GM18502 (cell line): Measurements from ENCODE around the gene SLC24A4.
"Not testable (repeated sequence)": the region's sequence is repeated elsewhere in the genome, so short reads cannot be mapped to it uniquely, and the experiment has no call there.

Source experiments
- ATAC-seq: cut with Tn5 transposase; IDR thresholded peaks from one replicate; pipeline ENCODE4 v1.9.1; 2021; ENCODE audit warnings: mild to moderate bottlenecking; ENCODE audit not compliant: unreplicated experiment, poor library complexity

SLC24A4 gene

GRCh38 chr14:92398888-92399636 is 76.1 kb downstream of the SLC24A4 start:
- ATAC-seq: no peak

DNA sequence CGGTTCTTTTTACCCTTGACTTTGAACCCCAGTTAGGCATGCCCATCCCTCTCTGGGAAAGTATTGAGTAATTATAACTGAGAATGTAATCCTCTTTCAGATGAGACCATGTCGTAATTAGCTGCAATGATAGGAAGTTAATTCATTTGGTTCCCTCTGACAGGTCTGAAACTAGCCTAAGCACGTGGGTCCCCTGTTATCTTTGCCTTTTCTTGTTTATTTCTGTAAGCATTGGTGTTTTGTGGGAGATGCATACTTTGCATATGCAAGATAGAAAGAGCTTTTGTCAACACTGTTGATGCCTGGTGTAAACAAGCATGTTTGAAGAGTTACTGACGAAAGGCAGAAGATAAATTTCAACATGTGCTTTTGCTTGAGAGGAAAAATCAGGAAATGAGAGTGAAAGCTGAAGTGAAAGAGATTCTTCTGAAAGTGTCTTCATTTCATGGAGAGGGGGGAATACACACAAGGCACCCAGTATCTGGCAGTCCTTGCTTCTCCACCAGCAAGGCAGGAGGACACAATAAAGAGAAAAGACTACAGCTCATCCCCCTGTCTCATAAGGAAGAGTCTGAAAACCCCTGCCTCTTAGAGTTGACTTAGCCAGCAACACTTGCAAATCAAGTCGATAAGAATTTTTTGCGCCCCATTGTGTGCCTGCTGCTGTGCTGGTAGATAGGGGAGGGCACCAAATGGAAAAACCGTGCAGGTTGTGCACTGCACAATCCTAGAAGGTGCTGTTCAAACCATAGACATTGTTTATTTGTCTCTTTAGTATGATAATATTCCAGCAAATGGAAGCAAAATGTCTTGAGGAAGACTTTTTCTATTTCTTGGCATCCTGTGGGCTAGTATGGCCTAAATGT is 77.8 kb downstream of the SLC24A4 start:
- ATAC-seq: peak; percentile 78

DNA sequence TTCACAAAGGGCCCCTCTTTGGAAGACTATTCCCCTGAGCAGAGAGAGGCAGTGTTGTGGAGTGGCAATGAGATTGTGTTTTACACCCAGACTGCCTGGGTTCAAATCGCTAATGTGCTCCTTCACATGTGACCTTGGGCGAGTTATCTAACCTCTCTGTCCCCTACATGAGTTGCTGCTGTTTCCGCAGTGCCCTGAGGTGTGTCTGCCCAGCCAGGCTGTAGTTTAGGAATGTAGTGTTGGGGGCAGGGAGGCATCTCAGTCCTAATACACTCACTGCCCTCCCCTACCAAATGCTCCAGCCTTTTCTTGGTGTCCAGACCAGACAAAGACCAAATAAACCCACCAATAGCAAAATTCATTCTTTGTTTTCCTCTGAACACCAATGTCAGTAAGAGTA is 78.6 kb downstream of the SLC24A4 start:
- ATAC-seq: no peak

DNA sequence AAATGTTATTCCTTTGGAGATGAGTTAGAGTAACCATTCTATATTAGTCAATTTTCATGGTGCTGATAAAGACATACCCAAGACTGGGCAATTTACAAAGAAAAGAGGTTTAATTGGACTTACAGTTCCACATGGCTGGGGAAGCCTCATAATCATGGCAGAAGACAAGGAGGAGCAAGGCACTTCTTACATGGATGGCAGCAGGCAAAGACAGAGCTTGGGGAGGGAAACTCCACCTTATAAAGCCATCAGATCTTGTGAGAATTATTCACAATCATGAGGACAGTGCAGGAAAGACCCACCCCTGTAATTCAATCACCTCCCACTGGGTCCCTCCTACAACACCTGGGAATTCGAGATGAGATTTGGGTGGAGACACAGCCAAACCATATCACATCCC is 79.5 kb downstream of the SLC24A4 start:
- ATAC-seq: not testable (repeated sequence)

GRCh38 chr14:92404018-92404417 is 81.1 kb downstream of the SLC24A4 start:
- ATAC-seq: no peak

DNA sequence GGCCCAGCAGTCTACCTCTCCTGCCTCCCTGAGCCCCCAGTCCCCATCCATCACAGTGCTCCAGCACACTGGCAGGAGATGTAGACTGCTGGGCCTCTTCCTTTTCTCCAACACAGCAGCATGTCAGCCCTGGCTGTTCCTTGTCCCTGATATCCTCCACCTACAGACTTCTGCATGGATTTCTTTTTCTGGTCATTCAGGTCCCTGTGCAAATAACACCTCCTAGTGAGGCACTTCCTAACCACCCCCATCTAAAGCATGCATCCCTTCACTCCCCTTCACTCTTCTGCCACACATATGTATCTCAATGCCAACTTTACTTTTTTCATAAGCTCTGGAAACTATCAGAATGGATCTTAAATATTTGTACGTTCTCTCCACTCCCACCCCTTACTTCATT is 81.5 kb downstream of the SLC24A4 start:
- no peak for ATAC-seq

- no peak for ATAC-seq
These were observed 82.0 kb downstream of the SLC24A4 start for GRCh38 chr14:92404938-92405337.

GRCh38 chr14:92407410-92407809 is 84.4 kb downstream of the SLC24A4 start:
- ATAC-seq: no peak

GRCh38 chr14:92409043-92409442 is 86.1 kb downstream of the SLC24A4 start:
- no peak for ATAC-seq

DNA sequence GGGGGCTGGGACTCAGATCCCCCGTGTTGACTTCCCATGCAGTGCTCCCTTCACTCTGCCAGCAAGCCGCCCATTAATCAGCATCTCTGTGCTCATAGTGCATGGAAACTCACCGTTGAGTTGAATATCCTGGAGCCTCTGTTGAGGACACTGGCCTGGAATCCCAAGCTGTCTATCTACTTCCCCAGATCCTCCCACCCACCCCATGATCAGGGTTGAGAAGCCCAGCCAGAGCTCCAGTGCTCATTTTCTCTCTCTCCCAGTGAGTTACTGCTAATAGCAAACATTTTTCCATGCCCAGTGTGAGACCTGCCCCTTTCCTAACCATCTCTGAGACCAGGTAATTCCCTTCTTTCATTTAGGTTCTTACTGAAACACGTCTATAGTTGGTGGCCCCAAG is 88.2 kb downstream of the SLC24A4 start:
- ATAC-seq: no peak

- no peak for ATAC-seq
These were observed 89.0 kb downstream of the SLC24A4 start for GRCh38 chr14:92411941-92412340.

- no peak for ATAC-seq
These were observed 89.9 kb downstream of the SLC24A4 start for GRCh38 chr14:92412912-92413311.

- no peak for ATAC-seq
These were observed 90.4 kb downstream of the SLC24A4 start for GRCh38 chr14:92413379-92413778.

- no peak for ATAC-seq
These were observed 91.9 kb downstream of the SLC24A4 start for GRCh38 chr14:92414690-92415445.

DNA sequence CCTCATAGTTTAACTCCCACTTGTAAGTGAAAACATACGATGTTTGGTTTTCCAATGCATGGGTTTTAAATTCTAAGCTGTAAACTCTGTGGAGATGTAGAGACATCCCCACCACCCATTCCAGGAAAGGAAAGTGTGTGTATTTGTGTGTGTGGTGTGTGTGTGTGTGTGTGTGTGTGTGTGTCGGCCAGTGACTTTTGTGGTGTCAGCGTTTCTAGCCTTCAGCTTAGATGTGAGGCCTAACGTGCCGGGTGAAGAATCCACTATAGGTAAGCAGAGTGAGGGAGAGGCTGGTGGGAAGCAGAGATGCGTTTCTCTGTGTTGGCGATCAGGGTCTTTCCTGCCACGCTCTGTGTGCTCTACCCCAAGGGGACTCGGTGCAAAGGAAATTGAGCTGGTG is 93.0 kb downstream of the SLC24A4 start:
- ATAC-seq: no peak

- ATAC-seq: no peak
These were observed 93.6 kb downstream of the SLC24A4 start for GRCh38 chr14:92416544-92416943.

GRCh38 chr14:92417759-92418158 is 94.8 kb downstream of the SLC24A4 start:
- no peak for ATAC-seq

- ATAC-seq: no peak
These were observed 98.8 kb downstream of the SLC24A4 start for GRCh38 chr14:92421751-92422150.

- no peak for ATAC-seq
These were observed 102.1 kb downstream of the SLC24A4 start for GRCh38 chr14:92425101-92425500.

DNA sequence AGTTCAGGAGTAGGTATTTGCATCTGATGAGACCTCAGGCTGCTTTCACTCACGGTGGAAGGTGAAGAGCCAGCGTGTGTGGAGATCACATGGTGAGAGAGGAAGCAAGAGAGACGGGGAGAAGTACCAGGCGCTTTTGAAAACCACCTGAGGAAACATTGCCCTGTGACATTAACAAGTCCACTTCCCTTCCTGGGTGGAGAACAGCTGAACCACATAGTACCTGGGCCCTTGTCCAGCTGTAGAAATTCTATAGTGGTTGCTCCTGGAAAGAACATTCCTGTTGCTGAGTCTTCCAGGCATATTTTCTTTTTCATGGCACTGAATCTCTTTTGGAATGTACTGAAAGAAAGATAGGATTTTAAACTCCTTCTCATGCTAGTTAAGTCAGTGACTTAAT is 103.3 kb downstream of the SLC24A4 start:
- no peak for ATAC-seq

- no peak for ATAC-seq
These were observed 104.1 kb downstream of the SLC24A4 start for GRCh38 chr14:92427096-92427495.
